NAMALWA (cell line): ENCODE results near the gene ST6GALNAC6.
"Not testable (repeated sequence)": the region's sequence is repeated elsewhere in the genome, so short reads cannot be mapped to it uniquely, and the experiment has no call there.

Experiments used
- DNase-seq: peaks from one replicate; pipeline ENCODE4 v3.0.0-alpha.2; 2015; ENCODE audit warnings: low spot score

ST6GALNAC6 gene

GRCh38 chr9:127893392-127893791 lies 6.0 kb downstream of the ST6GALNAC6 start:
- DNase-seq: no peak

GRCh38 chr9:127892831-127893230 lies 6.6 kb downstream of the ST6GALNAC6 start:
- no peak for DNase-seq

- no peak for DNase-seq
Measured at GRCh38 chr9:127890053-127890452, 9.3 kb downstream of the ST6GALNAC6 start.

DNA sequence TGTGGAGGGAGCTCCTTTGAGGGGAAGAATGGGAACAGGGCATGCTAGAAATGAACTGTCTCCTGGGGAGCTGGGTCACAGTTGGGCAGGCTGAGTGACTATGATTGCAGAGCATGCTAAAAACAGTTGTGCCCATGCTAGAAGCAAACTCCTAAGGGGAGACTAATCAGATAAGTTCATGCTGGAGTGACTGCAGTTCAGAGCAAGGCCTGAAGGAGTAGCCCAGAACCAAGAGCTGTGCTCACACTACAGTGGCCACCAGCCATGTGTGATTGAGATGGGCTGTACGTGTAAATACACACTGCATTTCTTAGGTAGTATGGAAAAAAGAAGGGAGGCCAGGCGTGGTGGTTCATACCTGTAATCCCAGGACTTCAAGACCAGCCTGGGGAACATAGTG lies 11.6 kb downstream of the ST6GALNAC6 start:
- peak; percentile 67 for DNase-seq

DNA sequence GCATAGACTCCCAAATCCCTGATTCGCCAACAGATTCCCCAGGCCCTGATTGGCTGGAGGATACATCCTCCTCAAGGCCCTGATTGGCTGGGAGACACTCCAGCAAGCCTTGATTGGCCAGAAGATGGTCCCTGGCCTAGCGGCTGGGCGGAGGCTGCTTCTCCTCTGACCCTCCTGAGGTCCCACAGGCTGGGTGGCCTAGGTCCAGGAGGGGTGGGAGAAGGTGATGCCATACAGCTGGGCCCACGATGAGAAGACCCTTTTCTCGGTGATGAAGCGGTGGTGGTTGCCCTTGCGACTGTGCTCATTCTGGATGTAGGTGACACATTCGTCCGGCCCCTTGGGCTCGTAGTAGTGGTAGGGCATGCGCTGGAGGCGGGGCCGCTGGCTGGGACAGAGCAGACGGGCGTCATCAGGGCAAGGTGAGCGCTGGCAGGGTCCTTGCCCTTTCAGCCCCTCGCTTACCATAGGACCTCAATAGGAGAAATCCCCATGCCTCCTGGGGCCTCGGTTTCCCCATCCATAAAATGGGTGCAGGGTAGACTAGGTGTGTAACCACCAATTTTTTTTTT lies 12.9 kb downstream of the ST6GALNAC6 start:
- DNase-seq: no peak

DNA sequence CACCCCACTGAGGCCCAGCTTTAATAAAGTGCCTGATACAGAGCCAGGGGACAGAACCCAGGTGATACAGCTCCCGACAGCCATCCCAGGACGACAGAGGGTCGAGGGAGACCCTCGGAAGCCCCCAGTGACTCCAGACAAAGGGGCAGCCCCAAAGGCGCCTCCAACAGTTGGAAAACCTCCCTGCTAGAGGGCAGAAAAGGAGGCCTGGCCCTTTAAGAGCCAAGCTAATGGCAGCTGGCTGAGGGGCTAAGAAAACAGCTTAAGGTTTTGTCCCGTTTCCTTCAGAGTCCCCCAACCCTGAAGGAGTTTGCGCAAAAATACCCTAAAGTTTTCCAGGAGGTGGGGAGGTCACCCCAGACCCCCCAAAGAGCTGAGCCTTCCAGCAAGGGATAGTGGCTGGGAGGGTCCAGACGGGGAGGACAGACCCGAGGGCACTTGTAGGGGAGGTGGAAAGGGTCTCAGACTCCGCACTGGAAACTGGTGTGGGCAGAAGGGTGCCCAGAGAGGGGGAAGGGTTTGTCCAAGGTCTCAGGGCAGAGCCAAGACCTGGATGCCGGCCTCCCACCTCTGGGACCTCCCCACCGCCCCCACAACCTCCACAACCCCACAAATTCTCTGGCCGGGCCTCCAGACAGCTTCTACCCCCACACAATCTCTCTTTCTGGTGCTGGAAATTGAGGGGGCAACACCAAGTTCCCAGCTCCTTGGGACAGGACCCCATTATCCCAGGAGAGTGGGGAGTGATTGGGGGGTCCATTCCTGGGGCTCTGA lies 13.7 kb downstream of the ST6GALNAC6 start:
- no peak for DNase-seq

DNA sequence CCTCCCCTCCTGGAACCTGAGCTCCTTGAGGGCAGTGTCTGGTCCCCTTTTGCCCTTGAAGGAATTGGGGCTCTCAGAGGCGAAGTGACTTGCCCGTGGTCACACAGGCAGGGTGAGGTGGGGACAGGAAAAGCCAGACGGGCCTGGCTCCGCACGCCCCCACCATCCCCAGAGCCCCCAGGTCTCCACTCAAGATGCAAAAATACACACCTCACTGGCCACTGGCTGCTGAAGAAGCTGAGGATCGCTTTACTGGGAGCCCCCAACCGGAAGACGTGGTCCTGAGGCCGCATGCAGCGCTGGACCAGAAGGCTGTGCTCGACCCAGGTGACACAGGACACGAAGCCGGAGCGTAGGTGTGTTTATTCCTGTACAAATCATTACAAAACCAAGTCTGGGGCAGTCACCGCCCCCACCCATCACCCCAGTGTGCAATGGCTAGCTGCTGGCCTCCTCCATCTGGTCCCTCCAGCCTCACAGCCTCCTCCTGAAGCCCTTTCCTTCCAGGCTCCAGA lies 14.4 kb downstream of the ST6GALNAC6 start:
- no peak for DNase-seq

DNA sequence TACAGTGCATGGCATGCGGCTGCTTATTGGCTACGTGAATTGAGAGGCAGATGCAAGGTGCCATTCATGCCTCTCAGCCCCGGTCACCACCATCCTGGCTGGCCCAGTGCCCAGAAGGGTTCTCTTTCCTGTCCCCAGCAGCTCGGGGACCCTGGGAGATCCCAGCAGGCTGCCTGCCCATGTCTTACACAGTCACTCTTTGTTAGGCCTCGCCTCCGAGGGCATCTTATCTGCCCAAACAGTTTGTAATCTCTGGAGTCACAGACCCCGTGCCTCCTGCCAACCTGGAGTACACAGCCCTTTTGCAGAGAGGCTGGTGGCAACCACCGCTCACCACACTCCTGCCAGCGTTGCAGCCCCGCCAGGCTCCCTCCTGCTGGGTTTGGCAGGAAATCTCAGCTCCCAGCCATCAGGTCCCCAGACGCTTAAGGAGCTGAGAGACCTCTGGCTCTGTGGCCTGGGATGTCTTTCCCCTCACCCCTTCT lies 14.9 kb downstream of the ST6GALNAC6 start:
- DNase-seq: no peak

DNA sequence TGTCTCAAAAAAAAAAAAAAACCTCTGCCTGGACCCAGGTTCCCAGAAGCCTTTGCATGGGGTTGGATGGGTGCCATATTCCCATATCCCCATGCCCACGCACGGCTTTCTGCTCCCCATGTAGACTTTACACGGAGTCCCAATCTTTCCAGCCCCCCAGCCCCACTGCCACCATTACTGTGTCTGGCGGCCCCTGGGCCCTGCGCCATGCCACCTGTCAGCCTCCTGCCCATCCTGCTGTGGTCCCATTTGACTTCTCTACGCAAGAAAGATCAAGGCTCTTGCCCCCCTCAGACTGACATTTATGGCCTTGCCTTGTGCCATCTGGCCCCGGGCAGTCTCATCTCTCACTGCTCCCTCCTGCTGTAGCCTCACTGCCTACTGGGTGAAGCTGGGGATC lies 15.4 kb downstream of the ST6GALNAC6 start:
- DNase-seq: peak; percentile 44

GRCh38 chr9:127881715-127882114 lies 17.7 kb downstream of the ST6GALNAC6 start:
- DNase-seq: not testable (repeated sequence)

DNA sequence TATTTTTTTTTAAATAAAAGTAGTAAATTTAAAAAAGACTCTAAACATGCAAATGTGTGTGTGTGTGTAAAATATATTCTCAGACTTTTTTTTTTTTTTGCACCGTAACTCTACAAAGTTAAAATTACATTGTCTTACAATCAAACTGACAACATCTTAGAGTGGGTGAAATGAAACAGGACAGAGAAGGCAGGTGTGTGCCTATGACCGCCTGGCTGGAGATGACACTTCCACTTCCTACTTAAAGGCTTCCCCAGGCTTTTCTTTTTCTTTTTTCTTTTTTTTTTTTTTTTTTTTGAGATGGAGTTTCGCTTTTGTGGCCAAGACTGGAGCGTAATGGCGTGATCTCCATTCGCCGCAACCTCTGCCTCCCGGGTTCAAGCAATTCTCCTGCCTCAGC lies 19.3 kb downstream of the ST6GALNAC6 start:
- DNase-seq: peak; percentile 49

- DNase-seq: no peak
Measured at GRCh38 chr9:127878652-127879390, 20.6 kb downstream of the ST6GALNAC6 start.

DNA sequence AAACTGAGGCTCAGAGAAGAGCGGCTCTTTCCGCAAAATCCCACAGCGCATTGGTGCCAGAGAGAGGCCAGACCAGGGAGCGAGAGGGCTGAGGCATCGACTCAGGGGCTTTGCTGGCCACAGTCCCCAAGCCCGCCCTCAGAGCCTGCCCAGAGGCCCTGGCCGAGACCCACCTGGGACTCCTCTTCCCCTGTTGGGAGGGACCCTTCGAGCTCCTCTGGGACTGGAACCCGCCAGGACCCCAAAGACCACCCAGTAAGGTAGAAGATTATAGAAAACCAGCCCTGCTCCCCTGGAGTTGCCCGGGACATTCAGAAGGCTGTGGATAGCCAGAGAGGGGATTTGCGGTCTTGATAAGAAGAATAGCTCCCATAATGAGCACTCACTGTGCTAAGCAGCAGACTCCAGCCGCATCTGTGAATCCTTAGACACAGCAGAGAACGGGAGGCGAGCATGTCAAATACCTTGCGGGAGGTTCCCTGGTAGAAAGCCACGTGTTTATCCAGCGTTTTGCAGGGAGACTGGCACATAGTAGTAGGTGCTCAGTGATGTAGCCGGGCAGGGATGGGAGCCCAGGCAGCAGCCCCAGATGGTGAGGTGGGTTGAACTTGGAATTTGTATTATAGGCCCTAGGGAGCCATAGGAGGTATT lies 21.3 kb downstream of the ST6GALNAC6 start:
- DNase-seq: no peak

DNA sequence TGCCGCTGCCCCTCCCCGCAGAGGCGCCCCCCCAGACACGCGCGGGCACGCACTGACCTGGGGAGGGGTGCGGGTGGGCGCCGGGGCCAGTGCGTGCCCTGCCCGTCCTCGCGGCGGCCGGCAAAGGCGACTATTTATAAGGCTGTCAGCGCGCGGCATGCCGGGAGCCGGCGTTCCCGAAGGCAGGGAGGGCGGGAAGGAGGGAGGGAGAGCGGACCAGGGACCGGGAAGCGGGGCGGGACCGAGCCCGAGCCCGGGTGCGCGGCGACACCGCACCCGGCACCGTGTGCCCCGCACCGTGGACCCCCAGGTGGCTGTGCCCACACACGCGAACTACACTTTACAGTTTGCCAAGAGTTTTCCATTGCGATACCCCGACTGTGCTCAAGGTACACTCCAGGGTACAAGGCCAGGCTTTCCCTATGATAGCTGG lies 21.8 kb downstream of the ST6GALNAC6 start, which contains the start of gene AK1:
AK1 (minus strand) TSS at position 110 of the 433 bp plus-strand sequence. CDS start 3,058 bp downstream, outside the sequence.
- DNase-seq: no peak

DNA sequence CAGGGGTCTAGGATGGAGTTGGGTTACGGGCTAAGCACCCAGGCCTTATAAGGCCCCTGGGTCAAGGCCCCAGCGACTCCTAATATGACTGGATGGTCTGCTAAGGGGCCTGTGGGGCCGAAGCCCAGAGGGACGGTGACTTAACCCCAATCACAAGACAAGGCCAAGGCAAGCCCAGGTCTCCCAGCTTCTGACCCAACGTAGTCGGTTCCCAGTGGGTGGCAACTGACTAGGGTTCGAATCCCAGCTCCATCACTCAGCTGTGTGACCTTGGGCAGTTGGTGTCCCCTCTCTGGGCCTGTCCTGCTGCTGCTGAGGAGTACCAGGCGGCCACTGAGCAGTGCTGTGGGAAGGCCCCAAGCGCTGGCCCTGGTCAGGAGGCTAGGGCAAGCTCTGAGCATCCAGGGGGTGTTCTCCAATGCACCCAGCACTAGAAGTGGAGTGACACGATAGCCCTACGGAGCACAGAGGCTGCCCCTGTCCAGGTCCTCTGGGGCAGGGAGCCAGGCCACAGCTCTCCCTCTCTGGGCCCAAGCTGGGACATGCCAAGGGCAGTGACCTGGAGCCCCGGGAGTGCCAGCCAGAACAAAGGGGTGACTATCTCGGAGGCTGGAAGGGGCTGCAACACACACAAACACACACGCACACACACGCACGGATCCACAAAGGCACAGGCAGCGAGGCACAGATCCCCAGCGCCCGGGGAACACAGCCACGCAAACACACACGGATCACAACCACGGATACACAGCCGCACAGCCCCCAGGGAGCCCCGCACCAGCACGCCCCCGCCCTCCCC lies 22.4 kb downstream of the ST6GALNAC6 start:
- DNase-seq: no peak

- no peak for DNase-seq
Measured at GRCh38 chr9:127876026-127876763, 23.2 kb downstream of the ST6GALNAC6 start.

GRCh38 chr9:127875306-127875966 lies 24.0 kb downstream of the ST6GALNAC6 start:
- DNase-seq: no peak

GRCh38 chr9:127874301-127875221 lies 24.8 kb downstream of the ST6GALNAC6 start:
- no peak for DNase-seq

- DNase-seq: no peak
Measured at GRCh38 chr9:127873886-127874285, 25.5 kb downstream of the ST6GALNAC6 start.
